ENCODE results near the gene OPA1.
A peak's percentile ranks its signal among the peaks of the same experiment; 100 is the strongest.

The OPA1 gene

DNA sequence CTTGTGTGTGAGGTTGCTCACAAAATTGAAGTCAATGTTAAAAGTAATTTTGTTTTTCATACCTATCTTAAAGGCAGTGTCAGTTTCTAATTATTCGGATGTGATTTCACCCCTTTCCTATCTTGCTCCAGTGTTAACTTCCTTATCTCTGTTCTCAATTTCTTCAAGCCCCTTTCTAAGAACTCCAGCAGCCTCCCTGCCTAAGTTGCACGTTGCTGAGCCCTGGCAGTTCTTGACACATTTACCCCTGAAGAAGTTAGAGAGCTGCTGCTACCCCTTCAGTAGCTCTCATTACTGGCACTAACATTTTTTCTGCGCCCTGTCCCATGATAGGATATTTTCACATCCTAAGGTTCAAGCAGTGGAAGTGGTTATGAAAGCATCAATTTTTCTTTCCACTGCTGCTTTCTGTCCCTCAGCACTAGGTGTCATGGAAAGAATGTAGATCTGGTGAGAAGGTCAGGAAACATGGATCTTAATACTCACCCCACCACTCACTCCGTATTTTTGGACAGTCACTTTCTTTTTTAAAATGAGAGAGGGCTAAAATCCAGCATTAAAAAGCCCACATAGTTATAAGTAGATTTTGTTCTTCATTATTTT, 62.9 kb downstream of the OPA1 start:
- no peak for DNase-seq

DNA sequence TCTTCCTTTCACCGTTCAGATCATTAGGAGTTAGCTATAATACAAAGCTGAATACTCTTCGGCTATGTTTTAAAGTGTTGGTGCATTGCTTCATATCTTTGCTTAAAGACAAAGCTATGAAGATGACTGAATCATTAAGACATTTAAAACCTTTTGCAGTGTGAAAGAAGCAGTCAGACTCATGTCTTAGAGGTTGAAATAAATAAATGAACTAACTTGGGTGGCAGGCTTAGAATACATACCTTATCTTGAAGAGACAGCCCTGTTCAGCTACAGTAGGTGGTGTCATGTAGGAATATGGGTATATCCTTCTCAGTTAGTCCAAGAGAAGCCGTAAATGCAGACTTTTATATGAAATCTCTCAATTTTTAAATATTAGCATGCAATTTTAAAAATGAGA, 63.4 kb downstream of the OPA1 start:
- no peak for DNase-seq

- DNase-seq: no peak
Observed at GRCh38 chr3:193656878-193657282, 63.9 kb downstream of the OPA1 start.

- no peak for DNase-seq
Observed at GRCh38 chr3:193660171-193660570, 67.2 kb downstream of the OPA1 start.

GRCh38 chr3:193660698-193661411, 67.8 kb downstream of the OPA1 start:
- DNase-seq: no peak

DNA sequence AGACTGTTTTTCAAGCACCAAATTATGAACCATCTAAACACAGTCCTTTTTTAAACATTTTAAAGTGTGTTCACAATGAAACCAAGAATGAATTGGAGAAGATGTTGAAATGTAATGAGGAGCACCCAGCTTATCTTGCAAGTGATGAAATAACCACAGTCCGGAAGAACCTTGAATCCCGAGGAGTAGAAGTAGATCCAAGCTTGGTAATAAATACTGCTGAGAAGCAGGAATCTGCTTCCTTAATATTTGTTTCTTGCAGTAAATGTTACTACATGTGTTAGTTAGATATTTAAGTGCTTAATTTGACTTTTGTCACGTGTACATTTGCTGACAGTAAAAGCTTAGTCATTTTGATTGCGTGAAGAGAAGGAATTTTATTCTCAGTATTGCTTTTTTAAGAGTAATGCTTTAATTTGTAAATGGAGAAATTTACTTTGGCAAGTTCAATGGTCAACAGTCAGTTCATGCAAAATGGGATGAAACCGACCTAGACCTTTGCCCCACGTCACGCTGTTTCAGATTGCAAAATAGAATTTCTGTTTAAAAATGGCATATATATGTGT, 69.8 kb downstream of the OPA1 start:
- DNase-seq: no peak

- DNase-seq: peak; percentile 71
Observed at GRCh38 chr3:193665370-193665989, 72.5 kb downstream of the OPA1 start.

- DNase-seq: no peak
Observed at GRCh38 chr3:193673845-193674244, 80.8 kb downstream of the OPA1 start.

DNA sequence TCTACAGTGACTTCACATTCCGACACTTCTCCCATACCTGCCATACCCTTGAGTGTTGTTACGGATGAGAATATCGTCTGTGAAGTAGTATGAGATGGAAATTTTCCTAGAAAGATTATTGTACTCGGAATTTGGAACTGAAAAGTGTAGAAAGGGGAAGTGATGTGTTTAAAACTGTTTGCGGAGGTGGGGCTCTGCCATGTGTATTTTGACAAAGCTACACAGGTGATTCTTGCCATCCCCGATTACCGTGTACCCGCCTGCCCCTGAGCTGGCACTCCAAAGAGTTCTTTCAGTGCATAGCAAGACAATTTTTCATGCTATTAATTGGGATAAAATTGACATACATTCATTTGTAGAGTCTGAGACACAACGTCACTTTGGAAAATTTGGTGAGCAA, 81.7 kb downstream of the OPA1 start:
- no peak for DNase-seq

GRCh38 chr3:193677734-193678133, 84.7 kb downstream of the OPA1 start:
- DNase-seq: no peak

DNA sequence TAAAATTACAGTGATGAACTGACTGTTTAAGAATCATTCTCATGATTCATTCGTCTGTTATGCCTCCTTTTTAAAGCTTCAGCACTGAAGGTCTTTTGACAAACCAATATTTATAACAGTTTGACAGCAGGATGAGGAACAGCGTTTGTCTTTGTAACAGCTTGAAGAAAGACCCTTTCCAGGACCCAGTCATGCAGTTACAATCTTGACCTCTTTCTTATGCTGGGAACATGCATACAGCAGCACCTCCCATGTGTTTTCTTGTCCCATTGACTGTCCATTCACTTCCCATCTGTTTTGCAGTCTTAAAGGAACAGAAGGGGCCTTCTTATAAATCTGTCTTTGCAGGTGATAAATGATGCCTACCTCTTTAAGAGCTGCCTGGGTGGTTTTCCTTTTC, 87.2 kb downstream of the OPA1 start:
- DNase-seq: no peak

GRCh38 chr3:193681631-193682030, 88.6 kb downstream of the OPA1 start:
- no peak for DNase-seq

GRCh38 chr3:193686665-193687483, 93.9 kb downstream of the OPA1 start:
- no peak for DNase-seq

- no peak for DNase-seq
Observed at GRCh38 chr3:193688834-193689714, 96.1 kb downstream of the OPA1 start.

- no peak for DNase-seq
Observed at GRCh38 chr3:193693774-193694173, 100.8 kb downstream of the OPA1 start.

DNA sequence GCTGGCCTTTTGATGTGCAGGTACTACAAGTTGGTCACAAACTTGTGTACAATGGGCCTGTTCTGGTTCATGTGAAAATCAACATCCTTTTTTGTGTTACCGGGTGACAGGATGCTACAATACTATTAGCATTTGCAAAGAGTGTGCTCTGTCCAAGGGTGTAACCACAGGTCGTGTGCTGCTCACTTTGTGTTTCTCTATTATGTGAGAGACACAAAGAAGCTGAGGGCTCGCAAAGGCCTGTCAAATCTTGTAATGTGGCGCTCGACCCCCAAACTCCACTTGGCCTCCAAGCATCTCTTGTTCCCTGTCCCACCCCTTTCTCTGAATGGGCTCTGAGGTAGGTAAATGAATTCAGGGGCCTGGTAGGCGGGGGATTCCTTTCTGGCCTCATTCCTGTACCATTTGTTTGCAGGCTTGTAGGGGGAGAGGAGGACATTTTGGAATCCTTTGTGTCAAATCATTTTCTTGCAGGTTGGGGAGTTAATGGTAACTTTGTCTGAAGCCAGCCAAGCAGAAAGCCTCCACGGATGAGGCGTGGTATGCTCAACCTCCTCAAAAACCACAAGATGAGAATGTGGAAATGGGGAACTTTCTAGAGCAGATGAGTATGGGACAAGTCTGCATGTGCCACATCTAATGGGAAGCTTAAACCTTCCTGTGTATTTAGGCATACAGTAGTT, 109.1 kb downstream of the OPA1 start:
- no peak for DNase-seq

DNA sequence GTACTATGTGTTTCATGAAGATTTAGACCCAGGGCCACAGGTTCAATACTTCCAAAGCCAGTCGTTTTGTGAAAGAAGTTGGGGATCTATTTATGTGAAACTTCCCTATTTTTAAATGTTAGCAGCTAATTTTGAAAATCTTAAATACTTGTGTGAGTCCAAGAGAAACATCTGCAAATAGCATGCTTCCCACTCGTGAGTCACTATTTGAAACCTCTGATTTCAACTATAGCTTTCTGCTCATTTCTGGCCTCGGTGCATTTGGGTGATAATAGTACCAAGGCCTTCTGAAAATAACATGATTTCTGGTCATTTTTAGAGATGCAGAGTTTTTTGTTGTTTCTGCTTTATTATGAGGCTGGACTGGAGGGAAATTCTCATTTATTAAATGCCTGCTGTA, 110.0 kb downstream of the OPA1 start:
- DNase-seq: no peak

- DNase-seq: no peak
Observed at GRCh38 chr3:193704431-193704830, 111.4 kb downstream of the OPA1 start.

DNA sequence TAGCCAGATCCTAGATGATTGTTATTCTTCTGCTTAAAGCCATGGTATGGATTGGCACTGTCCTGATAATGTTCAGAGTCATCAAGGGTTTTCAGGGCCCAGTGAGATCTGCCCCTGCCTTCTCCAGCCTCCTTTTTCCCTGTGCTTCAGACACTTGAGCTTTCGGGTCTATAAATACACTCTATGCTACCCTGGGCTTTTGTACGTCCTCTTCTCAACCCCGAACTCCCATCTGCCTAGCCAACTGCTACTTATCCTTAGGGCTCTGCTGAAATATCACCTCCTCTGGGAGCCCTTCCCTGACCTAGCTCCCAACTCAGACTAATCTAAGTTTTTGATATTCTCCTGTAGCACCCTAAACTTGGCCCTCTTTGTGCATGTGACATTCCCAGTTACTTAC, 115.3 kb downstream of the OPA1 start:
- no peak for DNase-seq

GRCh38 chr3:193710286-193711165, 117.5 kb downstream of the OPA1 start:
- DNase-seq: no peak

- no peak for DNase-seq
Observed at GRCh38 chr3:193711166-193711485, 118.1 kb downstream of the OPA1 start.

Data from NCI-H146 (cell line).